Endothelial cell (in vitro differentiated cells): Measurements from ENCODE around the gene ITFG2. TPM values are rescaled to one million over a fixed set of nuclear protein-coding genes. Genes with fewer than 3 reads are reported as not detected.

Experiments used
- DNase-seq: peaks from one replicate; pipeline ENCODE4 v3.0.0; 2021; ENCODE audit warnings: low spot score
- H3K27ac Mint-ChIP-seq: one replicate; pipeline ENCODE4 v1.8.0; 2021; ENCODE audit warnings: mixed read lengths, inconsistent platforms; ENCODE audit not compliant: unreplicated experiment
- H3K27me3 Mint-ChIP-seq: one replicate; pipeline ENCODE4 v1.8.0; 2021; ENCODE audit warnings: mild to moderate bottlenecking, moderate library complexity, mixed read lengths, inconsistent platforms; ENCODE audit not compliant: unreplicated experiment
- H3K36me3 Mint-ChIP-seq: one replicate; pipeline ENCODE4 v1.8.0; 2021; ENCODE audit warnings: mild to moderate bottlenecking, low read depth, mixed read lengths, inconsistent platforms; ENCODE audit not compliant: unreplicated experiment
- H3K4me1 Mint-ChIP-seq: one replicate; pipeline ENCODE4 v1.8.0; 2021; ENCODE audit warnings: mild to moderate bottlenecking, mixed read lengths, inconsistent platforms; ENCODE audit not compliant: unreplicated experiment
- H3K4me3 Mint-ChIP-seq: one replicate; pipeline ENCODE4 v1.8.0; 2021; ENCODE audit warnings: mild to moderate bottlenecking, mixed read lengths, inconsistent platforms; ENCODE audit not compliant: unreplicated experiment
- H3K9me3 Mint-ChIP-seq: one replicate; pipeline ENCODE4 v1.8.0; 2021; ENCODE audit warnings: mixed read lengths, inconsistent platforms; ENCODE audit not compliant: unreplicated experiment
- CTCF ChIP-seq: fragments of 200-600 bp; sonication (generic); IDR thresholded peaks from one replicate; pipeline ENCODE4 v1.5.0; 2021; ENCODE audit warnings: antibody characterized with exemption; ENCODE audit not compliant: unreplicated experiment
- long read RNA-seq: library from polyadenylated mRNA; unstranded; transcript quantifications from one replicate; pipeline ENCODE4 v2.0.0, GENCODE V29; 2020; ENCODE audit not compliant: unreplicated experiment
- total RNA-seq: library from RNA; stranded (reverse); fragmentation: NEBNext Ultra II Directional; extraction: Animal tissue kit (Norgen Biotek cat#: 25700); gene quantifications from one replicate; pipeline ENCODE4 v1.2.1, GENCODE V29; 2021; ENCODE audit not compliant: unreplicated experiment

The ITFG2 gene
- 16.3 TPM for total RNA-seq
- long read RNA-seq, transcript ITFG2-201 (12 exons, 2,361 nt): major isoform, 7 of 12 reads
- long read RNA-seq, partial matches to known transcripts: 0 of 12 reads
- long read RNA-seq, other reads (novel, unspliced or antisense): 3 of 12 reads

DNA sequence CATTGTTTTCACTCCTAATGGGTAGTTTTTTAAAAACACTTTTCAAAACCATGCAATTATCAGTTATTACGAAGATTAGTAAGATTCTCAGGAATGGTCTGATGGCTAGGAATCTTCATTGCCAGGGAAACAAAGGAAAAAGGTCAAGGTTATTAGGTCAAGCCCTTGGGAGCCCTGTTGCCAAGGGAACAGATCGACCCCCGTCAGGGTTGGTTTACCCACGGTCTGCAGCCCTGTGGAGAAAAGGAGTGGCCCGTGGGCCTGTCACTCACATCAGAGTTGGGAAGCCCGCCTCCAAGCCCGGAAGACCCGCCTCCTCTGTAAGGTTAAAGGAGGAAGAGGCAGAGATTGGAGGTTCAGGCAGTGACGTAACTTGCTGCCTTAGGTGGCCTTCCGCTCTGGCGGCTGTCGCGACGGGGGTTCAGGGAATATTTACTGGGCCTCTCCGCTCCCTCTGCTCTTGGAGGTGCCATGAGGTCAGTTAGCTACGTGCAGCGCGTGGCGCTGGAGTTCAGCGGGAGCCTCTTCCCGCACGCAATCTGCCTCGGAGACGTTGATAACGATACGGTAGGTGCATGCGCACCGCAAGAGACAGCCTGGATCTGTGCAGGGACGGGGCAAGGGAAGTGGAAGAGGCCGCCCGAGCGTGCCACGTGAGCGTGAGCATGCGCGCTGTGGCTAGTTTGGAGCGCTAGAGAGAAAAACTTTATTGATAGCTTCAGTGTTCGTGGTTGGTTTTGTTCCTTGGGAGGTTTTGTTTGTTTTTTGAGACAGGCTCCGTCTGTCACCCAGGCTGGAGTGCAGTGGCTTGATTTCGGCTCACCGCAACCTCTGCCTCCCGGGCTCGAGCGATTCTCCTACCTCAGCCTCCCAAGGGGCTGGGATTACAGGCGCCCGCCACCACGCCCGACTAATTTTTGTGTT lies at the start of gene ITFG2:
Gene ITFG2, plus strand, starts transcription at position 379 of the 924 bp plus-strand sequence. Its CDS starts 93 bp downstream, at position 472.
- Mint-ChIP-seq H3K9me3 (no peaks in the 10 kb centered on the region), H3K27me3 (peaks cover 2% of the 10 kb centered on the region), H3K4me3 (peak within 1 kb of the TSS; percentile 98), H3K27ac (peak within 1 kb of the TSS; percentile 97), H3K36me3 (no peaks in the 10 kb centered on the region), H3K4me1 (peaks cover 6% of the 10 kb centered on the region)
- no peak for TF ChIP-seq CTCF
- DNase-seq: peak; percentile 92

DNA sequence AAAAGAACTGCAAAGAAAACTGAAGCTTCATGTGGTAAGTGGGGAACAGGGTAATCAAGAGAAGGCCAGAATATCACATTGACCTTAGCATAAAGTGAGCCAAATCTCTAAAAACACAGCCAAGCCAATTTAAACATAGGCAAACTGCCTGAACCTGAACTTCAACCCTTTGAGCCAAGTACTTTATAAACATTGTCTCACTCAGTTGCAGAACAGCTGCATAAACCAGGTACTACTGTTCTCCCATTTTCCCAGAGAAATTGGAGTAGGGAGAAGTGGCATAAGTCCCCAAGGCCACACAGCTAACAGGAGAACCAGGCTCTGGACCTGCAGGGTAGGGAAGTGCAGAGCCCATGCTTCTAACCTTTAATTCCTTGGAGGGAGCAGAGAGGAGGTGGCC lies 48.1 kb upstream of the ITFG2 start:
- Mint-ChIP-seq H3K4me3 (no peak overlapping the region), H3K27me3 (peaks cover 3% of the 10 kb centered on the region), H3K9me3 (no peaks in the 10 kb centered on the region), H3K27ac (no peak overlapping the region), H3K4me1 (no peaks in the 10 kb centered on the region), H3K36me3 (no peaks in the 10 kb centered on the region)
- DNase-seq: no peak
- no peak for TF ChIP-seq CTCF

DNA sequence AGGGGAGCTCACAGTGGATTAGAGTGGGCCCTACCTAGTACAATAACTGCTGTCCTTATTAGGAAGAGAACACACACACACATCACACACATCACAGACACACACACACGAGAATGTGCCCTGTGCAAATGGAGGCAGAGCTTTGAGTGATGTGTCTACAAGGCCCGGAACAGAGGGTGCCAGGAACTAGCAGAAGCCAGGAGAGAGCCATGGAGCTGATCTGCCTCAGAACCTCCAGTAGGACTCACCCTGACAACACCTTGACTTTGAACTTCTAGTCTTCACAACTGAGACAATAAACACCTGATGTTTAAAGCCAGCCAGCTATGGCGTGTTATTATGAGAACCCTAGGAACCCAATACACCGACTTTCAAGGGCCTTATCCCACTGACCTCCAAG lies 47.4 kb upstream of the ITFG2 start:
- no peaks in the 10 kb centered on the region for H3K36me3 Mint-ChIP-seq
- peaks cover 3% of the 10 kb centered on the region for H3K27me3 Mint-ChIP-seq
- H3K4me3 Mint-ChIP-seq: no peak overlapping the region
- no peaks in the 10 kb centered on the region for H3K9me3 Mint-ChIP-seq
- no peak overlapping the region for H3K27ac Mint-ChIP-seq
- H3K4me1 Mint-ChIP-seq: no peaks in the 10 kb centered on the region
- TF ChIP-seq CTCF: no peak
- no peak for DNase-seq

GRCh38 chr12:2765608-2766007 lies 46.9 kb upstream of the ITFG2 start:
- no peaks in the 10 kb centered on the region for H3K4me1 Mint-ChIP-seq
- peaks cover 3% of the 10 kb centered on the region for H3K27me3 Mint-ChIP-seq
- no peak overlapping the region for H3K4me3 Mint-ChIP-seq
- H3K36me3 Mint-ChIP-seq: peaks cover 3% of the 10 kb centered on the region
- no peak for TF ChIP-seq CTCF
- H3K27ac Mint-ChIP-seq: no peak overlapping the region
- no peak for DNase-seq
- no peaks in the 10 kb centered on the region for H3K9me3 Mint-ChIP-seq
